Liver (tissue), 3 donors: ENCODE measurements around the gene APOA1.

Experiments used
- CTCF ChIP-seq: fragments of 150-350 bp; IDR thresholded peaks from 2 replicates; pipeline ENCODE4 v1.5.1; 2017; ENCODE audit warnings: improper control_type of control experiment, low read depth, low read length; ENCODE audit not compliant: missing input control
- EGR1 ChIP-seq, 2 donors: IDR thresholded peaks; 2 replicates each; pipeline ENCODE4 v1.6.1; 2016 to 2018; ENCODE audit warnings: antibody characterized with exemption in 2 of 2, low read depth in 2 of 2
- GABPA ChIP-seq, 2 donors: IDR thresholded peaks in 1 of 2; conservative IDR thresholded peaks in 1 of 2; 2 replicates each; pipeline ENCODE4 v1.6.1; 2016; ENCODE audit warnings: antibody characterized with exemption in 2 of 2, mild to moderate bottlenecking in 1 of 2, moderate library complexity in 1 of 2
- HNF4G ChIP-seq: IDR thresholded peaks from 2 replicates; pipeline ENCODE4 v1.6.1; 2016; ENCODE audit warnings: antibody characterized with exemption
- JUND ChIP-seq, 2 donors: IDR thresholded peaks; 2 replicates each; pipeline ENCODE4 v1.6.1; 2016; ENCODE audit warnings: antibody characterized with exemption in 2 of 2
- MAX ChIP-seq: IDR thresholded peaks from 2 replicates; pipeline ENCODE4 v1.6.1; 2016; ENCODE audit warnings: antibody characterized with exemption
- NR2F2 ChIP-seq: IDR thresholded peaks from 2 replicates; pipeline ENCODE4 v1.6.1; 2016; ENCODE audit warnings: antibody characterized with exemption
- RAD21 ChIP-seq, 2 donors: IDR thresholded peaks; 2 replicates each; pipeline ENCODE4 v1.6.1; 2016; ENCODE audit warnings: antibody characterized with exemption in 2 of 2, mild to moderate bottlenecking in 2 of 2
- REST ChIP-seq: IDR thresholded peaks from 2 replicates; pipeline ENCODE4 v1.6.1; 2016; ENCODE audit warnings: antibody characterized with exemption, mild to moderate bottlenecking
- SP1 ChIP-seq: IDR thresholded peaks from 2 replicates; pipeline ENCODE4 v1.6.1; 2018; ENCODE audit warnings: antibody characterized with exemption, mild to moderate bottlenecking
- TAF1 ChIP-seq: conservative IDR thresholded peaks from 2 replicates; pipeline ENCODE4 v1.6.1; 2016; ENCODE audit warnings: antibody characterized with exemption, mild to moderate bottlenecking
- YY1 ChIP-seq: IDR thresholded peaks from 2 replicates; pipeline ENCODE4 v1.6.1; 2016; ENCODE audit warnings: antibody characterized with exemption, mild to moderate bottlenecking
- ZBTB33 ChIP-seq: IDR thresholded peaks from 2 replicates; pipeline ENCODE4 v1.6.1; 2016; ENCODE audit warnings: antibody characterized with exemption
- donor health status: healthy.
- donor health status: healthy.

- TF ChIP-seq RAD21 (IDR thresholded peaks at IDR 0.05) = peak; percentile 59 to 64
- no peak for TF ChIP-seq CTCF
- peak; percentile 97 for TF ChIP-seq NR2F2
- peak; percentile 68 for TF ChIP-seq REST
- TF ChIP-seq JUND (IDR thresholded peaks at IDR 0.05) = peak; percentile 67 to 77
- peak; percentile 86 for TF ChIP-seq MAX
- TF ChIP-seq YY1 = peak; percentile 93
- TF ChIP-seq TAF1 = peak; percentile 36
- peak in 1 of 2 donors; percentile 49 for TF ChIP-seq EGR1 (IDR thresholded peaks at IDR 0.05; ENCODE audit: low read depth in 2 of 2)
- TF ChIP-seq ZBTB33 = peak; percentile 89
- no peak for TF ChIP-seq GABPA (IDR thresholded peaks at IDR 0.05 in 1 of 2, conservative IDR thresholded peaks at IDR 0.05 in 1 of 2)
- TF ChIP-seq SP1 = peak; percentile 97
- peak; percentile 64 for TF ChIP-seq HNF4G
Observed at GRCh38 chr11:116792144-116792868, 45.1 kb downstream of the APOA1 start.
